Calu3 (cell line): ENCODE data around the gene CRK. TPM values are rescaled to one million over a fixed set of nuclear protein-coding genes. Genes with fewer than 3 reads are reported as not detected.
"Not testable (repeated sequence)": the region's sequence is repeated elsewhere in the genome, so short reads cannot be mapped to it uniquely, and the experiment has no call there.

Source experiments
- BruUV-seq: library from RNA; stranded (reverse); fragments of 400-500 nt; replicated peaks from 2 replicates; lab custom pipeline; 2021; lab: Mats Ljungman, UMichigan
- CTCF ChIA-PET: fragments of 300-600 bp; sonication (Branson Sonifier 250); formaldehyde crosslinking; loops from one replicate; lab custom pipeline; 2022; ENCODE audit warnings: antibody characterized with exemption; lab: Charles Lee
- DNase-seq: peaks from one replicate; pipeline ENCODE4 v3.0.0; 2022
- H3K27ac Mint-ChIP-seq: one replicate; pipeline ENCODE4 v1.8.0; 2022; ENCODE audit warnings: mixed read lengths; ENCODE audit not compliant: unreplicated experiment
- H3K27me3 Mint-ChIP-seq: one replicate; pipeline ENCODE4 v1.8.0; 2022; ENCODE audit warnings: mixed read lengths; ENCODE audit not compliant: unreplicated experiment
- H3K36me3 Mint-ChIP-seq: one replicate; pipeline ENCODE4 v1.8.0; 2022; ENCODE audit warnings: mild to moderate bottlenecking, moderate library complexity, mixed read lengths; ENCODE audit not compliant: insufficient read depth, unreplicated experiment
- H3K4me1 Mint-ChIP-seq: one replicate; pipeline ENCODE4 v1.8.0; 2022; ENCODE audit warnings: mild to moderate bottlenecking, low read depth, mixed read lengths; ENCODE audit not compliant: unreplicated experiment
- H3K4me3 Mint-ChIP-seq: one replicate; pipeline ENCODE4 v1.8.0; 2022; ENCODE audit warnings: mild to moderate bottlenecking, low read depth, moderate library complexity, mixed read lengths; ENCODE audit not compliant: unreplicated experiment
- H3K9me3 Mint-ChIP-seq: one replicate; pipeline ENCODE4 v1.8.0; 2022; ENCODE audit warnings: low read depth, mixed read lengths; ENCODE audit not compliant: unreplicated experiment
- CTCF ChIP-seq: fragments of 200-600 bp; IDR thresholded peaks from one replicate; pipeline ENCODE4 v1.8.0; 2022; ENCODE audit warnings: antibody characterized with exemption; ENCODE audit not compliant: unreplicated experiment
- intact Hi-C: fragments of 100-400 bp; cut with micrococcal nuclease; formaldehyde crosslinking; loops from one replicate; pipeline ENCODE4 v1.10.0; 2022; ENCODE audit not compliant: unreplicated experiment
- total RNA-seq: library from RNA; stranded (reverse); gene quantifications from 2 replicates; pipeline ENCODE4 v1.2.3, GENCODE V29; 2022

The CRK gene
- total RNA-seq, 1 experiment from 2014 or later = 38.9 TPM

GRCh38 chr17:1449412-1449967, 6.5 kb downstream of the CRK start:
- Mint-ChIP-seq H3K27me3 (no peaks in the 10 kb centered on the region), H3K4me3 (no peak overlapping the region), H3K27ac (no peak overlapping the region), H3K36me3 (peaks cover 21% of the 10 kb centered on the region), H3K4me1 (no peaks in the 10 kb centered on the region), H3K9me3 (no peaks in the 10 kb centered on the region)
- intact Hi-C loops = no loop called here
- TF ChIP-seq CTCF = no peak
- BruUV-seq = no TSS peak
- DNase-seq = no peak
- CTCF ChIA-PET = no interaction called here

- no peak for DNase-seq
- intact Hi-C loops = no loop called here
- Mint-ChIP-seq H3K36me3 (peaks cover 8% of the 10 kb centered on the region), H3K27me3 (no peaks in the 10 kb centered on the region), H3K4me3 (no peak overlapping the region), H3K27ac (no peak overlapping the region), H3K9me3 (no peaks in the 10 kb centered on the region), H3K4me1 (no peaks in the 10 kb centered on the region)
- no TSS peak for BruUV-seq
- CTCF ChIA-PET = no interaction called here
- TF ChIP-seq CTCF = no peak
These were observed 9.0 kb downstream of the CRK start for GRCh38 chr17:1447052-1447451.

DNA sequence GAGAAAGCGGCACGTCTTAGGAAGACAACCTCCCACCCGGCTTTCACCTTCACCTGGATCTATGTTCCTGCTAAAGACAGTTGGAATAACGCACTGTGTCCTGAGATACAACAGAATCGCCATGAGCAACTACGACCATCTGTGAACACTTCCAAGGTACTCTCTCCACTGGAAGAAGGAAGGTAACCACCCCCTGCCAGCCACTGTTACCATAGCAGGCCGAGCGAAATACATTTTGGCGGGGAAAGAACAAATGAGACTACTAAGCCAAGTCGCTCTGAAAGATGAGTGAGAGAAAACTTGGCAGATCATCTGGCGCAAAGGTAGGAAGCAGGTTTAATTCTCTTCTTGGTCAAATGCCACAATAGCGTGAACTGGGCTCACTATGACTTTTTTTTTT, 9.8 kb downstream of the CRK start:
- H3K36me3 Mint-ChIP-seq = peaks cover 8% of the 10 kb centered on the region

GRCh38 chr17:1445695-1446094, 10.3 kb downstream of the CRK start:
- H3K4me1 Mint-ChIP-seq, intact Hi-C loops, H3K27me3 Mint-ChIP-seq, CTCF ChIA-PET, H3K36me3 Mint-ChIP-seq, BruUV-seq, H3K27ac Mint-ChIP-seq, H3K9me3 Mint-ChIP-seq, H3K4me3 Mint-ChIP-seq, DNase-seq: not testable (repeated sequence)

More for the DNA sequence above, 9.8 kb downstream of the CRK start:
- no TSS peak for BruUV-seq
- H3K9me3 Mint-ChIP-seq = no peaks in the 10 kb centered on the region
- DNase-seq = no peak
- H3K27ac Mint-ChIP-seq = no peak overlapping the region
- CTCF ChIA-PET = no interaction called here
- H3K27me3 Mint-ChIP-seq = no peaks in the 10 kb centered on the region
- intact Hi-C loops = no loop called here
- no peaks in the 10 kb centered on the region for H3K4me1 Mint-ChIP-seq
- H3K4me3 Mint-ChIP-seq = no peak overlapping the region
- TF ChIP-seq CTCF = no peak

DNA sequence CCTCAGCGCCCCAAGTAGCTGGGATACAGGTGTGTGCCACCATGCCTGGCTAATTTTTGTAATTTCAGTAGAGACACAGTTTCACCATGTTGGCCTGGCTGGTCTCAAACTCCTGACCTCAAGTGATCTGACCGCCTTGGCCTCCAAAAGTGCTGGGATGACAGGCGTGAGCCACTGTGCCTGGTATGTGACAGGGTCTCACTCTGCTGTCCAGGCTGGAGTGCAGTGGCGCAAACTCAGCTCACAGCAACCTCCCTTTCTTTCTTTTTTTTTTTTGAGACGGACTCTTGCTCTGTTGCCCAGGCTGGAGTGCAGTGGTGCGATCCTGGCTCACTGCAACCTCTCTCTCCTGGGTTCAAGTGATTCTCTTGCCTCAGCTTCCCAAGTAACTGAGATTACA, 13.3 kb downstream of the CRK start:
- H3K27me3 Mint-ChIP-seq, intact Hi-C loops, DNase-seq, H3K36me3 Mint-ChIP-seq, BruUV-seq, H3K9me3 Mint-ChIP-seq, H3K4me1 Mint-ChIP-seq, CTCF ChIA-PET, H3K4me3 Mint-ChIP-seq, H3K27ac Mint-ChIP-seq: not testable (repeated sequence)
